Spleen (tissue), 7 donors: ENCODE measurements around the gene WNK2.

Experiments used
- CTCF ChIP-seq, 11 experiments: fragments of 200-600 bp in 7 of 11; fragments of 450-650 bp in 4 of 11; sonication (generic) in 4 of 11; IDR thresholded peaks in 8 of 11; conservative IDR thresholded peaks in 3 of 11; 1 replicate in 7 of 11; 2 replicates in 4 of 11; pipeline versions ENCODE4 v1.4.0 to v1.8.0; 2016 to 2021; ENCODE audit warnings: antibody characterized with exemption in 11 of 11, inconsistent platforms in 4 of 11, mild to moderate bottlenecking in 1 of 11
- POLR2A ChIP-seq, 3 donors: fragments of 450-650 bp; IDR thresholded peaks; one replicate each; pipeline ENCODE4 v1.5.1; 2017; ENCODE audit warnings: antibody characterized with exemption in 3 of 3, mild to moderate bottlenecking in 1 of 3
- POLR2AphosphoS5 ChIP-seq, 3 donors: sonication (generic); formaldehyde crosslinking; IDR thresholded peaks; one replicate each; pipeline ENCODE4 v1.5.1; 2017; ENCODE audit warnings: antibody characterized with exemption in 3 of 3
- donor health status: DM: no; HTN: no; CAD: no; lungs with moderate emphysema.
- donor health status: DM: no; HTN: no; CAD: no.
- donor health status: DM: no; HTN: no; CAD: no.

- TF ChIP-seq POLR2A (IDR thresholded peaks at IDR 0.05) (no peak), CTCF (IDR thresholded peaks at IDR 0.05 in 8 of 11, conservative IDR thresholded peaks at IDR 0.05 in 3 of 11) (no peak), POLR2AphosphoS5 (IDR thresholded peaks at IDR 0.05) (no peak)
These were observed 75.0 kb downstream of the WNK2 start for GRCh38 chr9:93258818-93259489.
